NCI-H510A (cell line): Measurements from ENCODE around the gene DPP6.
"Not testable (repeated sequence)": the region's sequence is repeated elsewhere in the genome, so short reads cannot be mapped to it uniquely, and the experiment has no call there.

Experiments
- DNase-seq: peaks from one replicate; lab custom pipeline; 2025; lab: John Stamatoyannopoulos, UW

The DPP6 gene

GRCh38 chr7:154072395-154073181 lies 20.4 kb downstream of the DPP6 start:
- DNase-seq = not testable (repeated sequence)

- not testable (repeated sequence) for DNase-seq
These were observed 26.3 kb downstream of the DPP6 start for GRCh38 chr7:154078523-154078922.

GRCh38 chr7:154080249-154080648 lies 28.1 kb downstream of the DPP6 start:
- not testable (repeated sequence) for DNase-seq

GRCh38 chr7:154087037-154087725 lies 35.0 kb downstream of the DPP6 start:
- not testable (repeated sequence) for DNase-seq

- not testable (repeated sequence) for DNase-seq
These were observed 39.9 kb downstream of the DPP6 start for GRCh38 chr7:154092093-154092492.

- not testable (repeated sequence) for DNase-seq
These were observed 43.0 kb downstream of the DPP6 start for GRCh38 chr7:154095201-154095600.

GRCh38 chr7:154105063-154105462 lies 52.9 kb downstream of the DPP6 start:
- not testable (repeated sequence) for DNase-seq

GRCh38 chr7:154109615-154110014 lies 57.4 kb downstream of the DPP6 start:
- DNase-seq = not testable (repeated sequence)

GRCh38 chr7:154113732-154114351 lies 61.6 kb downstream of the DPP6 start:
- DNase-seq = not testable (repeated sequence)

GRCh38 chr7:154117411-154118390 lies 65.5 kb downstream of the DPP6 start:
- not testable (repeated sequence) for DNase-seq

- DNase-seq = not testable (repeated sequence)
These were observed 68.6 kb downstream of the DPP6 start for GRCh38 chr7:154120825-154121224.

- not testable (repeated sequence) for DNase-seq
These were observed 70.5 kb downstream of the DPP6 start for GRCh38 chr7:154122720-154123119.

- not testable (repeated sequence) for DNase-seq
These were observed 71.2 kb downstream of the DPP6 start for GRCh38 chr7:154123397-154123796.

GRCh38 chr7:154129142-154129541 lies 76.9 kb downstream of the DPP6 start:
- not testable (repeated sequence) for DNase-seq

- not testable (repeated sequence) for DNase-seq
These were observed 80.4 kb downstream of the DPP6 start for GRCh38 chr7:154132617-154133016.

GRCh38 chr7:154133703-154134277 lies 81.6 kb downstream of the DPP6 start:
- DNase-seq = not testable (repeated sequence)

GRCh38 chr7:154134698-154135097 lies 82.5 kb downstream of the DPP6 start:
- not testable (repeated sequence) for DNase-seq

GRCh38 chr7:154135646-154136045 lies 83.4 kb downstream of the DPP6 start:
- not testable (repeated sequence) for DNase-seq

GRCh38 chr7:154145922-154146706 lies 93.9 kb downstream of the DPP6 start:
- not testable (repeated sequence) for DNase-seq

- not testable (repeated sequence) for DNase-seq
These were observed 94.5 kb downstream of the DPP6 start for GRCh38 chr7:154146707-154147038.
